Activated T-cell treated with anti-CD3 and anti-CD28 coated beads, Interleukin-2, amount 50 U/mL, for 24 hours (primary cell): ENCODE data around the gene ATP6V0C.

ENCODE experiments used
- DNase-seq: peaks from one replicate; pipeline ENCODE4 v3.0.0-alpha.2; 2020
- H3K27ac Mint-ChIP-seq: 2 replicates; pipeline ENCODE4 v1.8.0; 2020; ENCODE audit warnings: mild to moderate bottlenecking, mixed read lengths
- H3K27me3 Mint-ChIP-seq: 2 replicates; pipeline ENCODE4 v1.8.0; 2020; ENCODE audit warnings: mixed read lengths
- H3K36me3 Mint-ChIP-seq: 2 replicates; pipeline ENCODE4 v1.8.0; 2020; ENCODE audit warnings: low read depth, mixed read lengths
- H3K4me1 Mint-ChIP-seq: 2 replicates; pipeline ENCODE4 v1.8.0; 2020; ENCODE audit warnings: low read depth, mixed read lengths
- H3K4me3 Mint-ChIP-seq: 2 replicates; pipeline ENCODE4 v1.8.0; 2020; ENCODE audit warnings: mild to moderate bottlenecking, moderate library complexity, mixed read lengths
- H3K9me3 Mint-ChIP-seq: 2 replicates; pipeline ENCODE4 v1.8.0; 2020; ENCODE audit warnings: mixed read lengths

Gene ATP6V0C

DNA sequence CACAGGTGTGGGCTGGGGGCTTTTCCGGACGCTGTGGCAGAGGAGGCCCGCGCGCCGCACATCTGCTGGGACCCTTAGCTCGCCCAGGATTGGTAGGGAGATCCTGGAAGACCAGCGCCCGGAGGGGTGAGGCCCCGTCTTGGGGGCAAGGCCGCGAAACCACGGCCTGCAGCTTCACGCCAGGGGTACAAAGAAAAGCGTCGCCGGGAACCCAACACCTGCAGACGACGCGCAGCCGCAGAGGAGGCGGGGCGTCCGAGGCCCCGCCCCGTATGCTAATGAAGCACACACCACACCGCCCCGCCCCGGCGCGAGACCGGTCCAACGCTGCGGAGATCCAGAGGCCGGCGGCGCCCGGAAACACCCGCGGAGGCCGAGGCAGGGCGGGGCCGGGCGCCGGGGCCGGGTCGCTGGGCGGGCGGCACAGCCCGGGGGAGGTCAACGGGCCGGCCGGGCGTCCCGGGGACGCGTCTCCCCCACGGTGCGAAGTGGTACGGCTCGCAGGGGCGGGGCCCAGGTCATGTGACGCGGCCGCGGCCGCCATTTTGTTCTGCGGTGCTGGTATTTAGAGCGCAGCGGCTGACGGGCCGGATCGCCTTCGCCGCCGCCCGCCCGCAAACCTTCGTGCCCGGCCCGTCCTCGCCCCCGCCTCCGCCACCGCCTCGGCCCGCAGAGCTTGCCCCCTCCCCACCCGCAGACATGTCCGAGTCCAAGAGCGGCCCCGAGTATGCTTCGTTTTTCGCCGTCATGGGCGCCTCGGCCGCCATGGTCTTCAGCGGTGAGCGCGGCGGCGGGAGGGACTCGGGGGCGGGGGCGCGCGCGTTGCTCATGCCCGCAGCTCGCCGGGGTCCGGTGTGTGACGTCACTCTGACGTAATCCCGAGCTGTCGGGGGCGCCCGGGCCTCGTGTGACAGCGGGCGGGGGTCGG is at the start of gene ATP6V0C:
Gene ATP6V0C, plus strand, starts transcription at position 548 of the 928 bp plus-strand sequence. Its CDS starts 152 bp downstream, at position 700.
- DNase-seq = peak; percentile 94
- H3K4me1 Mint-ChIP-seq = peaks cover 55% of the 10 kb centered on the region
- no peaks in the 10 kb centered on the region for H3K9me3 Mint-ChIP-seq
- peaks cover 27% of the 10 kb centered on the region for H3K36me3 Mint-ChIP-seq
- peak within 1 kb of the TSS; percentile 97 for H3K27ac Mint-ChIP-seq
- no peaks in the 10 kb centered on the region for H3K27me3 Mint-ChIP-seq
- H3K4me3 Mint-ChIP-seq = peak within 1 kb of the TSS; percentile 96

DNA sequence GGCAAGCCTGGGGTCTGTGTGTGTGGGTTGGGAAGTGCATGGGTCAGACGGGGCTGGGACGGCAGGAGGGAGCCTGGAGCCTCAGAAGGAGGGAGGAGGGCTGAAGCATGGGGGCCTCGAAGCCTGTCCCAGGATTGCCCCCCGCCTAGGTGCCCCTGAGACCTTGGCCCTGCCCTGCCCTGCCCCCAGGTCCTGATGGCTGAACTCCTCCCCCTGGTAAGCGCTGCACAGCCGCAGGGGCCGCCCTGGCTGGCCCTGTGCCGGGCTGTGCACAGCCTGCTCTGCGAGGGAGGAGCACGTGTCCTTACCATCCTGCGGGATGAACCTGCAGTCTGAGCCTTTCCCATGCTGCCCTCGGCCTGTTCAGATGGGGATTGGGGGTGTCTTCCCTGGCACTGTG is 49.4 kb upstream of the ATP6V0C start:
- H3K9me3 Mint-ChIP-seq = no peaks in the 10 kb centered on the region
- peaks cover 21% of the 10 kb centered on the region for H3K36me3 Mint-ChIP-seq
- no peak overlapping the region for H3K4me3 Mint-ChIP-seq
- H3K27me3 Mint-ChIP-seq = peaks cover 20% of the 10 kb centered on the region
- H3K27ac Mint-ChIP-seq = peak overlapping the region; percentile 40
- DNase-seq = no peak
- H3K4me1 Mint-ChIP-seq = peaks cover 20% of the 10 kb centered on the region

DNA sequence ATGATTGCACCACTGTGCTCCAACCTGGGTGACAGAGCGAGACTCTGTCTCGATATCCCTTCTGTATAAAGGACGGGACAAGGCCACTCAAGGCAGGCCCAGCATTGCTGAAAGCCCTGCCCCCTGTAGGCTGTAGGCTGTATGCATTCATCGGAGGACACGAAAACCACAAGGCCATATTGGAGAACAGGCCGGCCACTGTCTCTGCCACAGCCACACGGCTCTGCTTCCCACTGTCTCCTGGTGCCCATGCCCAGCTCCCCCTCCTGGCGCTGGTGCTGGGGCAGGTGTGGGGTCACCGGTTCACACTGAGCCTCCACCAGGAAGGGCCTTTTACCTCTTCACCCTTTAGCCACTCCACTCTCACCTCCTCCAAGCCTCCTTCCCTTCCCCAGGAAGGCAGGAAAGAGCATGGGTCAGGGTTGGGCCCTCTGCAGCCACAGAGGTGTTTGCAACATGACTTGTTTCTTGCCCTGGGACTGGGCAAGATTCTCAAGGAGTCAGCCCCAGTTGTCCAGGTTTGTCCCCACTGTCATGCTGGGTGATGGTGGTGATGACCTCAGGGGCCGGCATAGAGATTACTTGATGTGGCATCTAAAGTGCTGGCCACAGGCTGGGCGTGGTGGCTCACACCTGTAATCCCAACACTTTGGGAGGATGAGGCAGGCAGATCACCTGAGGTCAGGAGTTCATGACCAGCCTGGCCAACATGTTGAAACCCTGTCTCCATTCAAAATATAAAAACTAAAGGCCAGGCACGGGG is 47.9 kb upstream of the ATP6V0C start:
- H3K9me3 Mint-ChIP-seq = no peaks in the 10 kb centered on the region
- peaks cover 12% of the 10 kb centered on the region for H3K4me1 Mint-ChIP-seq
- peaks cover 34% of the 10 kb centered on the region for H3K27me3 Mint-ChIP-seq
- no peak overlapping the region for H3K4me3 Mint-ChIP-seq
- peaks cover 18% of the 10 kb centered on the region for H3K36me3 Mint-ChIP-seq
- H3K27ac Mint-ChIP-seq = no peak overlapping the region
- DNase-seq = no peak

DNA sequence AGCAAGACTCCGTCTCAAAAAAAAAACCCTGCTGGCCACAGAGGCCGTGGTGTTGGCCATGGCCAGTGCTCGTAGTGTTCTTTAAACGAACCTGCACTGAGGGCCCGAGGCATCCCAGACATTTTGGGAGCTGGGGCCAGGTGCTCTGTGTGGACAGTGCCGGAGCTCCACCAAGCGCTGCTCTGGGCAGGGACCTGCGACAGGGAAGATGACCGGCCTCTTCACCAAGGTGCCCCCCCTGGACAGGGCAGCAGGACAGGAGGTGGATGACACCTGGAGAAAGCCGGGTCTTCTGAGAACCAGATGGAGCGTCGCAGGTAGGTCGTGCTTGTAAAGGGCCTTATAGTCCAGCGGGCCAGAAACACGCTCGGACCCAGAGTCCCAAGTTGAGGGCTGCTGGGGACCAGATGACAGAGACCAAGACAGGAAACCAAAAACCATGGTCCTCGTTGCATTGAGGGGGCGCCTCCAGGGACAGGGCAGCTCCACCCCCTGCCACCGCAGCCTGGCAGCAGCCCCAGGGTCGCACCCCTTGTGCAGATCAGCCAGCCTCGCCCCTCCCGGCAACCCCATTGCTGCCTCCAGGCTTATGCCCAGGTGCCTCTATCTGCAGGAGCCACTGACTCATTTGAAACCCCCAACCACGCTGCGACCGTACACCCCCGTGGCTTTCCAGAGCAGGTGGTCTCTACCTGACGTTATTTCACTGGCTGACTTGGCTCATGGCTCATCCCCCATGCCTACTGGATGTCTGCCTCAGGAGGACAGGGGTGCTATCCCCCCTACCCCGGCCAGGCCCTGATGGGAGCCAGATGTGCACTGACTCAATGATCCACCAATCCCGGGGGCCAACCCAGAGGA is 46.9 kb upstream of the ATP6V0C start:
- Mint-ChIP-seq H3K27me3 (peaks cover 34% of the 10 kb centered on the region), H3K27ac (peak overlapping the region; percentile 22), H3K36me3 (peaks cover 12% of the 10 kb centered on the region), H3K4me1 (peaks cover 14% of the 10 kb centered on the region), H3K9me3 (no peaks in the 10 kb centered on the region), H3K4me3 (no peak overlapping the region)
- peak; percentile 46 for DNase-seq

DNA sequence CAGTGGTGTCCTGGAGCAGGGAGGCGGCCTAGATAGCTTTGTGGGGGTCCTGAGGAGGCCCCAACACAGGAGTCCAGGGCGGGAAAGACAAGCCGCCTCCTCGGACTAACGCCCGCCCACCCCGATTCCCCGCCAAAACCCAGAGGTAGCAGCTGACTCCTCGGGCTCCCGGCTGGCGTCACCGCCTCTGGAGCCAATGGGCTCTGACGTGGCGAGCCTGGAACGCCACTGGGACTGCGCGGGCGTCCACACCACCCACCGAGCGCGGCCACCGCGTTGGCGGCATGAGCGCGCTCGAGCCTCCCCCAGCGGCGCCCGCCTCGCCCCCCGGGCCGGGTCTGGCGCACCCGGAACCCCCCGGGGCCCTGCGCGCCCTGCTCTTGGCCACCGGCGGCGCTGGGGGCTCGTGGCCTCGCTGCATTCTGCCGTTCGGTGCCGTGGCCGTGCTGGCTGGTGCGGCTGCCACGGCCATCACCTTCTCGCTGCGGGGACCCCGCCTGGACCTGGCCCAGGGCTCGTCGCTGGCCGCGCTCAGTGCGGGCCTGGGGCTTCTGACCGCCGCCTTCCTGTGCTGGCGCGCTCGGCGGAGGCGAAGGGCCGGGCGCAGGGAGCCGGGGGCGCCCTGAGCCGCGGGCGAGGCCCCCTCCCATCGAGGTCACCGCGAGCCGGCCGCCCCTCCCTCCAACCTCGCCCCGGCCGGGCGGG is 46.1 kb upstream of the ATP6V0C start:
- Mint-ChIP-seq H3K27ac (no peak overlapping the region), H3K9me3 (no peaks in the 10 kb centered on the region), H3K4me1 (peaks cover 16% of the 10 kb centered on the region), H3K4me3 (no peak overlapping the region), H3K27me3 (peaks cover 36% of the 10 kb centered on the region), H3K36me3 (peaks cover 4% of the 10 kb centered on the region)
- DNase-seq = peak; percentile 53

DNA sequence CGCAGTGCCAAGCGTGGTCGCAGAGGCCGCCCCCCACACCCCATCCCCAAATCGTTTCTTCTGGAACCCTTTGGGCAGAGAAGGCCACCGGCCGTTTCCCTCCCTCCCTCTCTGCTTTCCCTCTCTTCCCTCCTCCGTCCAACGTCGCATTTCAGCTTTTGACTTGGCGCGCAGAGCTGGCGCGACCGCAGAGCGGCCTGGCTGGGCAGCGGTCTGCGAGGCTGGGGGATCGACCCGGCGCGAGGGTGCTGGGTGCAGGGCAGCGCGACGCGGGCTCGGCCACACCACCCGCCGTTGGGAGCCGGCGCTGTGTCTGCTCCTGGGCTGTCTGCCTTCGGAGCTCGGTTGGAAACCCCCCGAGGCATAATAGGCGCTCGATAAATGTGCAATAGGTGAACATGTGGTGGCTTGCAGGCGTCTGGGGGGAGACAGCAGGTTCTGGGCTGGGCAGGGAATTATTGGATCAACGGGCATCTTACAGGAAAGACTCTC is 45.5 kb upstream of the ATP6V0C start:
- H3K36me3 Mint-ChIP-seq = peaks cover 2% of the 10 kb centered on the region
- H3K27me3 Mint-ChIP-seq = peaks cover 42% of the 10 kb centered on the region
- peak overlapping the region; percentile 25 for H3K4me3 Mint-ChIP-seq
- peak overlapping the region; percentile 26 for H3K27ac Mint-ChIP-seq
- peak; percentile 45 for DNase-seq
- H3K4me1 Mint-ChIP-seq = peaks cover 20% of the 10 kb centered on the region
- no peaks in the 10 kb centered on the region for H3K9me3 Mint-ChIP-seq

DNA sequence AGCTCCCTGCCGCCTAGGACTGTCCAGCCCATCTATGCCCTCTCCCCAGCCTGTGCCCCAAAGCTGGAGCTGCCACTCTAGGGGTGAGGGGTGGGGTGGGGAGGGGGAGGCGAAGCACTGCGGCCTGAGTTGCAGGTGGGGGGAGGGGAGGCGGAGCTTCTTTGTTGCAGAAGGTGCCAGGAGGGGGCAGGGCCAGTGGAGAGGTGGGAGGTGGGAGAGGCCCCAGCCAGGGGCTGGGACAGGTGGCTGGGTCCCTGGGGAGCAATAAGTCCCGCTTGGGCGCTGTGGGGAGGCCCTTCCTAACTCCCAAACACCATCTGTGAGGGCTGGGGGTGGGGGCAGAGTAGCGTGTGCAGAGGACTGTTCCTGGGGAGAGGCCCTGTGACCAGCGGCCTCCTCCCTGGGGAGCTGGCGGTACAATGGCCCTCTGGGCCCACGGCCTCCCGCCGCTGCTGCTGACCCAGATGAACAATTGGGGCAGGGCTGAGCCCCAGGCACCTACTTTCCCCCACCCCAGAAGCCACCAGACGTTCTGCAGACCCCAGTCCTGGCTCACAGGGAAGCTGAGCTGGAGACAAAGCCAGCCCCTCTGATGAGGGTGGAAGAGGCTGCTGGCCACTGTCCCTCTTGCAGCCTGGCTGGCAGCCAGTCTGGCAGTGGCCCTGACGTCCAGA is 44.9 kb upstream of the ATP6V0C start:
- Mint-ChIP-seq H3K36me3 (no peaks in the 10 kb centered on the region), H3K9me3 (no peaks in the 10 kb centered on the region), H3K27me3 (peaks cover 44% of the 10 kb centered on the region), H3K4me1 (peaks cover 22% of the 10 kb centered on the region), H3K4me3 (peak overlapping the region; percentile 25), H3K27ac (peak overlapping the region; percentile 26)
- peak; percentile 42 for DNase-seq

DNA sequence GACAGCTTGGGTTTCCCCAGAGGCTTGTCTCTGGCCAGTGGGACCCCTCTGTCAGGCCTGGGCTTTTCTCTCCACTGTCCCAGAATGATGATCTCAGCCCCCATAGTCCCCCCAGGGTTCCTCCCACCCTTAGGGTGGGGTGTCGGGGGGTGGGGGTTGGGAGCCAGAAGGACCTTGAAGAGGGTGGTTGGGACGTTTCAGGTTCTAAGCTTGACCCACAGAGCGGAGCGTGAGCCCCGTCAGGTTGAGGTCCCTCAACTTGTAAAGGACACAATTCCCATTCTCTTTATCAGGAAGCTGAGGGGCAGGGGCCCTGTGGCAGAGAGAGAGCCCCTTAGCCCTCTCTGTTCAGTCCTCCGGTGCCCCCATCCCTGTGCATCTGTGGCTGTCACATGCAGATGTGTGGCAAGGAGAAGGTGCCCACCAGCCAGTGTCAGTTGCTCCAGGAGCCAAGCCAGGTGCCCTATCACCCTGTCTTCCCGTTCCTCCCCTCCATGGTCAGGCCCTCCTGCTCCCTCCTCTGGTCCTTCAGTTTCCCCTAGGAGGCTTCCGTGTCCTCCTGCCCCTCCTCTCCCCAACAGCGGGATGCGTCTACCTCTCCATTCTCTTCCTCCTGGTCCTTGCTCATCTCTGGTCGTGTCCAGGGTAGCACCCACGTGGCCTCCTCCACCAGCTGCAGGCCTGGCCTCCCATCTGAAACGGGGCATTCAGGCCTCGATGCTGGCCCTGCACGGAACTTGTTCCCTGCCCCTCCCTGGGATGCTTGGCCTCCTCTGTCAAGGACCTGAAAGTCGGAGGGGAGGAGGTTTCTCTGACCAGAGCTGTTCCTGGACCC is 44.1 kb upstream of the ATP6V0C start:
- H3K4me3 Mint-ChIP-seq = no peak overlapping the region
- H3K9me3 Mint-ChIP-seq = no peaks in the 10 kb centered on the region
- H3K36me3 Mint-ChIP-seq = no peaks in the 10 kb centered on the region
- DNase-seq = no peak
- H3K4me1 Mint-ChIP-seq = peaks cover 22% of the 10 kb centered on the region
- peaks cover 44% of the 10 kb centered on the region for H3K27me3 Mint-ChIP-seq
- H3K27ac Mint-ChIP-seq = no peak overlapping the region

DNA sequence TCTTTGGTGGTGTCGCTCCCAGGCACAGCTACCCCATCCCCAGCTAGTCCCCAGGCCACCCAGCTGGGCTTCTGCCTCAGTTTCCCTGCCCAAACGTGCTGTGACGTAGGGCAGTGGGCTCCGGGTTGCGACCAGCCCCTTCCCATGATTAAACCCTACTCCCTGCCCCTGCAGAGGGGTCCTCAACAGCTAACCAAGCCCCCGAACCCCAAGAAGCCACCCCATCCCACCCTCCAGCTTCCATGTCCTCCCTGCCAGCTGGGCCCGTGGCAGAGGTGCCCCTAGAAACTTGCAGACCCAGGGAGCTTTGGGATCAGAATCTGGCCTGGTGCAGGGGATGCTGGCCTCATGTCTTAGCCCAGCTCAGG is 43.5 kb upstream of the ATP6V0C start:
- H3K36me3 Mint-ChIP-seq = no peaks in the 10 kb centered on the region
- H3K9me3 Mint-ChIP-seq = no peaks in the 10 kb centered on the region
- H3K4me1 Mint-ChIP-seq = peaks cover 22% of the 10 kb centered on the region
- DNase-seq = no peak
- peaks cover 44% of the 10 kb centered on the region for H3K27me3 Mint-ChIP-seq
- H3K4me3 Mint-ChIP-seq = no peak overlapping the region
- H3K27ac Mint-ChIP-seq = no peak overlapping the region

DNA sequence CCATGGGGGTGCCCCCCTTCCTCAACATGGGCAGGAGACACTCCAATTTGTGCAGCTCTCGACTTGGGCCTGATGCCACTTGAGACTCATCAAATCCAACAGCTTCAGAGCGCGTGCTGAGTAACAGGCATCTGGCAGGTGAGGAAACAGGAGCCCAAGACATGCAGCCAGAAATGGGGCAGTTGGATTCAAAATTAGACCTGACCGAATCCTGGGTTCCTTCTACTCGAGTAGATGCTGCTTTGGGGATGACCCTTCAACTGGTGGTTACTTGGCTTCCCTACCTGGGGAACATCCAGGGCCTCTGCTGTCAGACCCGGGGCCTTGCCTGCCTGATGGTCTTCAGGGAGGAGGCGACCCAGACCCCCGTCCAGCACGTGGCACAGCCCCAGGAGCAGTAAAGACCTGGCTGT is 43.1 kb upstream of the ATP6V0C start:
- peak; percentile 46 for DNase-seq
- Mint-ChIP-seq H3K4me3 (no peak overlapping the region), H3K36me3 (no peaks in the 10 kb centered on the region), H3K4me1 (peaks cover 22% of the 10 kb centered on the region), H3K27me3 (peaks cover 44% of the 10 kb centered on the region), H3K9me3 (no peaks in the 10 kb centered on the region), H3K27ac (no peak overlapping the region)

DNA sequence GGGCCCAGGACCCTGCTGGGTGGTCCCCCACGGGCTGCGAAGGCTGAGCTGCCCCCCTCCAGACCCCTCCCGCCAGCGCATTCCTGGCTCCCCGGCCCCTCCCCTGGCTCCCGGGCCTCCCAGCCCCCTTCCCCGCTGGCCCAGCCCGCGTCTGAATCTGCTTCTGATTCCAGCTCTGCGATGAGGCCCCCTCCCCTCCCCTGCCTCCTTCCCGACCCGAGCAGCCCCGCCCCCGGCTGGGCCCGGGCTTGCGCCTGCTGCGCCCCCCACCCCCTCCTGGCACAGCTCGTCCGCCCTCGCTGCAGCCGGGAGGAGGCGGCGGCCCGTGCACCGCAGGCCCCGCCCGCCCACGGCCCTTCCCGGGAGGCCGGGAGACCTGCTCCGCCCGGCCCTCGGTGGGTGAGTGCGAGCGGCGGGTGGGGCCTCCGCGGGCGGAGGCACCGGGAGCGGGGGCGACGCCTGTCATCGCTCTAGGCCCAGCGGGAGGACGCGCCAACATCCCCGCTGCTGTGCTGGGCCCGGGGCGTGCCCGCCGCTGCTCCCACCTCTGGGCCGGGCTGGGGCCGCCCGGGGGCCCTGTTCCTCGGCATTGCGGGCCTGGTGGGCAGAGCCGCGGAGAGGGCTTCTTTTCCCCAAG is 42.6 kb upstream of the ATP6V0C start, which contains the start of gene NTN3:
Gene NTN3, plus strand, starts transcription at position 282 of the 637 bp plus-strand sequence. CDS start 405 bp downstream, outside the sequence.
- Mint-ChIP-seq H3K27me3 (peaks cover 44% of the 10 kb centered on the region), H3K9me3 (no peaks in the 10 kb centered on the region), H3K4me1 (peaks cover 26% of the 10 kb centered on the region), H3K4me3 (no peak within 1 kb of the TSS), H3K36me3 (no peaks in the 10 kb centered on the region), H3K27ac (no peak within 1 kb of the TSS)
- DNase-seq = peak; percentile 51
